Activated naive CD4-positive, alpha-beta T cell treated with anti-CD3 and anti-CD28 coated beads, Interleukin-2, amount 50 U/mL, for 24 hours (primary cell): Measurements from ENCODE around the gene PSMD6.

Experiments used
- H3K27ac Mint-ChIP-seq: one replicate; pipeline ENCODE4 v1.8.0; 2021; ENCODE audit warnings: mild to moderate bottlenecking, mixed read lengths
- H3K27me3 Mint-ChIP-seq: one replicate; pipeline ENCODE4 v1.8.0; 2021; ENCODE audit warnings: mixed read lengths
- H3K36me3 Mint-ChIP-seq: one replicate; pipeline ENCODE4 v1.8.0; 2021; ENCODE audit warnings: mixed read lengths
- H3K4me1 Mint-ChIP-seq: one replicate; pipeline ENCODE4 v1.8.0; 2021; ENCODE audit warnings: mixed read lengths
- H3K4me3 Mint-ChIP-seq: one replicate; pipeline ENCODE4 v1.8.0; 2021; ENCODE audit warnings: mild to moderate bottlenecking, mixed read lengths
- H3K9me3 Mint-ChIP-seq: one replicate; pipeline ENCODE4 v1.8.0; 2021; ENCODE audit warnings: mixed read lengths

The PSMD6 gene

DNA sequence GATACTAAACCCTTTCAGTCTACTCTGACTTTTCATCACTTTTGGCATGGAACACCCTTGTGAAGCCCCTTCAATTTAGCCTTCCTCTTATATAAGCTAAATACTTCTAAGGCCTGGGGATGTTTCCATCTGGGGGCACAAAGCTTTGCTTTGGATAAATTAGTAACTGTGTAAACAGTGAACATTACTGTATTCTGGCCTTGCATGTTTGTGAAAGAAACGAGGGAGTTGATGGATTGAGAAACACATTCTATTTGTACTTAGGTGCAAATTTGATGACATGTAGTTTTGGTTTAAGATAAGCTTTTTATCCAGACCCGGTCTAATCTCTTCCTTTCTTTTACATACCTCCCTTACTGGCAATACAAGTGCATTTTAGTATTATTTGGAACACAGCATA, 19.7 kb downstream of the PSMD6 start:
- Mint-ChIP-seq H3K4me1 (peaks cover 28% of the 10 kb centered on the region), H3K4me3 (no peak overlapping the region), H3K27me3 (no peaks in the 10 kb centered on the region)

GRCh38 chr3:64002233-64002632, 21.1 kb downstream of the PSMD6 start:
- H3K9me3 Mint-ChIP-seq = no peaks in the 10 kb centered on the region
- peak overlapping the region; percentile 70 for H3K27ac Mint-ChIP-seq
- peaks cover 10% of the 10 kb centered on the region for H3K36me3 Mint-ChIP-seq
- H3K4me1 Mint-ChIP-seq = peaks cover 34% of the 10 kb centered on the region
- no peaks in the 10 kb centered on the region for H3K27me3 Mint-ChIP-seq
- no peak overlapping the region for H3K4me3 Mint-ChIP-seq

More for the DNA sequence above, 19.7 kb downstream of the PSMD6 start:
- H3K36me3 Mint-ChIP-seq = peaks cover 10% of the 10 kb centered on the region
- H3K27ac Mint-ChIP-seq = no peak overlapping the region
- H3K9me3 Mint-ChIP-seq = no peaks in the 10 kb centered on the region

DNA sequence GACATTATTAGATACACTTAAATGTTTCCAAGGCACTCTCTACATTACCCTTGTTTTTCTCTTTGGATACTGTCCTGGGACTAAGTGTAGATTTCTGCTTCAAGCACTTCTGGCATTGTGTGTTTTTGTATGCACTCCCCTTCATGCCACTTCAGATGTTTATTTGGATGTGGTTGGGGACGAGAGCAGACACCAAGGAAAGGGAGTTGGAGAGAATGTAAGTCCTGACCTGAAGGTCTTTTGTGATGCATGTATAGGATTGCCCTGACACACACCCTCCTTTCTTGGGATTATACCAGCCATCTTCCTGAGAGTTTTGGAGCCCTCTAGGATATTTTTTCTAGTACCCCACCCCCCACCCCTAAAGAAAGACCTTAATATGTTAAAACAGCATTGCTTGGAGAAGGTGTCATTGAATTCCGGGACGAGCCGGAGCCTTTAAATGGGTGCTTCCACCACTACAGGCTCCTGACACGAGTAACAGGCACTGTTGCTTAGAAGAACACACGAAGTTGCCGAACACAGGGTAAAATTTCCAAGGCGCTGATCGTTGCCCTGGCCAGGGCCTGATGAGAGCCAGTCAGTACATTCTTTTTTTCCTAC, 22.7 kb downstream of the PSMD6 start:
- peaks cover 18% of the 10 kb centered on the region for H3K36me3 Mint-ChIP-seq
- no peaks in the 10 kb centered on the region for H3K9me3 Mint-ChIP-seq
- no peak overlapping the region for H3K4me3 Mint-ChIP-seq
- H3K27me3 Mint-ChIP-seq = no peaks in the 10 kb centered on the region
- H3K4me1 Mint-ChIP-seq = peaks cover 42% of the 10 kb centered on the region
- peak overlapping the region; percentile 52 for H3K27ac Mint-ChIP-seq

DNA sequence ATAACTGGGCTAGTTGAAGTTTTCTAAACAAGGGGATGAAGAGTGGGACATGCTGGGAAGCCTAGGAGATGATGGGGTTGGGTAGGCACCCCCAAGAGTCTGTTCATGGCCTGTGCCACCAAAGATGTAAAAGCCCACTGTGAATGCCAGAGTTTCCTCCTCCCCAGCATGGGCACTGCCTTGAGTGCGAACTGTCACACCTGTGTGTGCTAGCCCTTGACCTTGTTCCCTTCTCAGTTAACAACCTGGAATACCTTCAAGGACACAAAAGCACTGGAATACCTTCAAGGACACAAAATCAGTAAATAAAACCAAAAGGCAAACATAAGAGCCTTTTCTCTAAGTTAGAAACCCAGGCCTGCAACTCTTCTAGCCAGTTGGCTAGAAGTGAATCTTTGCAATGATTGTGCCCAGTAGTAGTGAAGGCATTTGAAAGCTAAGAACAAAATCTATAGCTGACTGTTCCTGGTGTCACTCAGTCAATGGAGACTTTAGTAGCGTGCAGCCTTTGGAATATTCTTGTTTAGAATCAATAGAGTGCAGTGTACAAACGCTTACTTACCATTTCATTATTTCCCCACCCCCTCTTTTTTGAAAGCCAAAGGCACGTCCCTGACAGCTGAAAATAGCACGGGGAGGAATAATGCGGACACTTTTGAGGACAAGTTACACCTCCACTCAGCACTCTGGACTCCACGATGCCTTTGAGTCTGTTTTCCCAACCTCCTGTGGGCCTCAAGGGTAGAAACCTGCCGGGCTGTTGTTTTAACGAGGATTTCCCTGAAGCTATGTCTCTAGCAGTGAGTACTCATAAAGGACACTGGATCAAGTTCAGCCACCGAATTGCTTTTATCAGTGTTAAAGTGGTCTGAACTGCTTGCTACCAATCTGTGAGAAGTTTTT, 24.2 kb downstream of the PSMD6 start:
- Mint-ChIP-seq H3K27me3 (no peaks in the 10 kb centered on the region), H3K4me3 (no peak overlapping the region), H3K4me1 (peaks cover 54% of the 10 kb centered on the region), H3K27ac (peak overlapping the region; percentile 55), H3K9me3 (no peaks in the 10 kb centered on the region), H3K36me3 (peaks cover 18% of the 10 kb centered on the region)

DNA sequence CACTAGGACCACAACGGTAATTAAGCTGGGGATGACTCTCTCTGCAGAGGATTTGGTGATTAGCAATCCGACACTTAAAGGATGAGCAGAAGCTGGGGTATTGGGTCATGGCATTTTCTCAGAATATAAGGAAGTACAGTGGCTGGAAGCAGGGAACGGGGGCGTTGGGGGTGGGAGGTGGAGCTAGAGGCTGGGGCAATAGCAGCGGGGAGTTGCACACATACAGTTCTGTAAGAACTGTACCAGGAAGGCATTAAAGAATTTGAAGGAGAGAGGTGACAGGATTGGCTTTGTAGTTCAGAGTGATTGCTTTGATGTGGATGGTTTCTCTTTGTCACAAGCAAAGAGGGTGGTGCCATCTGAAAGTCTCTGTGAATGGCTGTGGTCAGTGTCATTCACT, 28.2 kb downstream of the PSMD6 start:
- Mint-ChIP-seq H3K27me3 (no peaks in the 10 kb centered on the region), H3K9me3 (no peaks in the 10 kb centered on the region), H3K27ac (peak overlapping the region; percentile 36), H3K36me3 (peaks cover 17% of the 10 kb centered on the region), H3K4me3 (no peak overlapping the region), H3K4me1 (peaks cover 56% of the 10 kb centered on the region)

DNA sequence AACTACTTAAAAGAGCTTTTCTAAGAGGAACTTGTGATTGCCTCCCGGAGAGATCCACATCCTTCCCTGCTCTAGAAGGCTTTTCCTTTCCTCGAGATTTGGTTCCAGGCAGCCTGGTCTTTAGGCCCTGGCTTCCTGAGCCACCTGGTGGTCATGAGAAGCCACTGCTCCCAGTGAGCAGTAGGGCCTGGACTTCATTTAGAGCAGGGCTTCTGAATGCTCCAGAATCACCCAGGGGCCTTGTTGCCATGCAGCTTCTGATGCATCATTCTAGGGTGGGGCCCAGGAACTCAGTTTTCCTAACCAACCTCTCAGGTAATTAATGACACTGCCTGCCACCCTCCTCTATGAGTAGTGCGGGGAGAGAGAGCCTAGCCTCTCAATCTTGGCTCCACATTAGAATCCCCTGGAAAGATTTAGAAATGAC, 29.6 kb downstream of the PSMD6 start:
- Mint-ChIP-seq H3K27ac (peak overlapping the region; percentile 68), H3K36me3 (peaks cover 14% of the 10 kb centered on the region), H3K27me3 (no peaks in the 10 kb centered on the region), H3K4me1 (peaks cover 49% of the 10 kb centered on the region), H3K4me3 (no peak overlapping the region), H3K9me3 (no peaks in the 10 kb centered on the region)

- Mint-ChIP-seq H3K9me3 (no peaks in the 10 kb centered on the region), H3K27me3 (no peaks in the 10 kb centered on the region), H3K4me3 (no peak overlapping the region), H3K4me1 (peaks cover 42% of the 10 kb centered on the region), H3K27ac (peak overlapping the region; percentile 31), H3K36me3 (peaks cover 14% of the 10 kb centered on the region)
Observed at GRCh38 chr3:63992516-63993209, 30.6 kb downstream of the PSMD6 start.

GRCh38 chr3:63991666-63992065, 31.6 kb downstream of the PSMD6 start:
- Mint-ChIP-seq H3K4me1 (peaks cover 45% of the 10 kb centered on the region), H3K27ac (peak overlapping the region; percentile 31), H3K36me3 (peaks cover 14% of the 10 kb centered on the region), H3K27me3 (no peaks in the 10 kb centered on the region), H3K9me3 (no peaks in the 10 kb centered on the region), H3K4me3 (no peak overlapping the region)

GRCh38 chr3:63990733-63991132, 32.6 kb downstream of the PSMD6 start:
- Mint-ChIP-seq H3K27ac (peak overlapping the region; percentile 87), H3K27me3 (no peaks in the 10 kb centered on the region), H3K9me3 (no peaks in the 10 kb centered on the region), H3K36me3 (peaks cover 8% of the 10 kb centered on the region), H3K4me3 (no peak overlapping the region), H3K4me1 (peaks cover 45% of the 10 kb centered on the region)

DNA sequence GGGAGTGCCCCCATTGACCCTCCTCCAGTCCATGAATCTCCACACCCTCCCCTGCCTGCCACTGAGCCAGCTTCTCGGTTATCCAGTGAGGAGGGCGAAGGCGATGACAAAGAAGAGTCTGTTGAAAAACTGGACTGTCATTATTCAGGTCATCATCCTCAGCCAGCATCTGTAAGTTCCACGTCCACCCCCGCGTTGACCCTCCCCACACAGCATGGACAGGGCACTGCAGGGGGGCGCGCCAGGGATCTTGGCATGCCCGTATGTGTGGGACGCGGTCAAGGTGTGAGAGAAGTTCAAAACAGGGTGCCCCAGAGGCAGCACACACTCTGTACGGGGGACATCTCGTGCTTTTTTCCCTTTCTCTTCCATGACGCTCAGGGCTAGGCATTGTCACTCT, 33.1 kb downstream of the PSMD6 start:
- Mint-ChIP-seq H3K9me3 (no peaks in the 10 kb centered on the region), H3K36me3 (peaks cover 6% of the 10 kb centered on the region), H3K27me3 (no peaks in the 10 kb centered on the region), H3K4me1 (peaks cover 45% of the 10 kb centered on the region), H3K4me3 (no peak overlapping the region), H3K27ac (peak overlapping the region; percentile 87)

GRCh38 chr3:63988943-63989342, 34.4 kb downstream of the PSMD6 start:
- peaks cover 11% of the 10 kb centered on the region for H3K36me3 Mint-ChIP-seq
- H3K9me3 Mint-ChIP-seq = no peaks in the 10 kb centered on the region
- H3K4me1 Mint-ChIP-seq = peaks cover 45% of the 10 kb centered on the region
- no peaks in the 10 kb centered on the region for H3K27me3 Mint-ChIP-seq
- no peak overlapping the region for H3K4me3 Mint-ChIP-seq
- peak overlapping the region; percentile 75 for H3K27ac Mint-ChIP-seq

DNA sequence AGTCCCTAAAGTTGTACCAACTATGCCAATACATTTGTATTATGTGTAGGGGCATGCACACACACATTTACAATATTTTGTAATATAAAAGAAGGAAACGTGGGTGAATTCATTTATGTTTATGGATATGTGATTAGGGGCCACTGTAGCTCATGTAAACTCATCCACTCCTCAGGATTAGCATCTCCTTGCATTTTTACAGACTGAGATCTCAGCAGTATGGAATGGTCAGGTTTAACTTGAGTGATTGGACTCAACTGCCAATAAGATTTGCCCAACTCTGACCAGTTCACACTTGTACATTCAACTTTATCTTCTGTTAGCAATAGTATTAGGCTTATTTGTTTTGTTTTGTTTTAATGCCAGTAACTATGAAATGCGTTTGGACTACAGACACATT, 36.5 kb downstream of the PSMD6 start:
- H3K4me1 Mint-ChIP-seq = peaks cover 47% of the 10 kb centered on the region
- H3K4me3 Mint-ChIP-seq = no peak overlapping the region
- no peaks in the 10 kb centered on the region for H3K9me3 Mint-ChIP-seq
- H3K27me3 Mint-ChIP-seq = no peaks in the 10 kb centered on the region
- H3K36me3 Mint-ChIP-seq = peaks cover 14% of the 10 kb centered on the region
- peak overlapping the region; percentile 92 for H3K27ac Mint-ChIP-seq

GRCh38 chr3:63986146-63986545, 37.1 kb downstream of the PSMD6 start:
- Mint-ChIP-seq H3K27me3 (no peaks in the 10 kb centered on the region), H3K36me3 (peaks cover 14% of the 10 kb centered on the region), H3K4me1 (peaks cover 54% of the 10 kb centered on the region), H3K9me3 (no peaks in the 10 kb centered on the region), H3K27ac (peak overlapping the region; percentile 78), H3K4me3 (no peak overlapping the region)

DNA sequence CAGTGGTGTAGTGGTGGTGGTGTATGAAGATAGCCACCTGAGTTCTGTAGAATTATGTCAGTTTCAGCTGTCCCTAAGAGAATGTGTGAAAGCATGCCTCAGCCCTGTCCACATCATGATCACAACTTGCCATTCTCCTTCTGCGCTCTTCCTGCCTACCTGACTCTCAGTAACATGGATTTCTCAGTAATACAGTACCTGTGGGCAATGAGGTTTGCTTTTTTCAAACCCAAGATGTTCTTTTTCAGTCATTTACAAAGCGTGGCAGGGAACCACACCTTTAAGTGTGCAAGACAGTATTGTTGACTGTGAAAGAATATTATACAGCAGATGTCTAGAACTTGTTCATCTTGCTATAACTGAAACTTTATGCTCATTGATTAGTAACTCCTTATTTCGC, 38.9 kb downstream of the PSMD6 start:
- H3K4me1 Mint-ChIP-seq = peaks cover 66% of the 10 kb centered on the region
- H3K27ac Mint-ChIP-seq = peak overlapping the region; percentile 33
- H3K9me3 Mint-ChIP-seq = no peaks in the 10 kb centered on the region
- H3K36me3 Mint-ChIP-seq = peaks cover 18% of the 10 kb centered on the region
- no peak overlapping the region for H3K4me3 Mint-ChIP-seq
- H3K27me3 Mint-ChIP-seq = no peaks in the 10 kb centered on the region

DNA sequence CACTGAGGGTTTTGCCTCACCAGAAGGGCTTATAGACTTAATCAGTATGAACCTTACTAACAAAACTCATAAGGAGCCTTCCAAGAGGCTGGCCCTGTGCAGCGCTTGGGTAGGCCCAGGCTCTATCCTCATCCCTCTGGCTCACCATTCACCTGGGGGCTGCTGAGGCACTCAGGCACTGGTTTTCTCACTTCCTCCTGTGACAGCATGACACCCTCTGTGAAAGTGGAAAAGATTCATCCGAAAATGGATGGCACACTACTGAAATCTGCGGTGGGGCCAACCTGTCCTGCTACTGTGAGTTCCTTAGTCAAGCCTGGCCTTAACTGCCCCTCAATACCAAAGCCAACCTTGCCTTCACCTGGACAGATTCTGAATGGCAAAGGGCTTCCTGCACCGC, 41.3 kb downstream of the PSMD6 start:
- peaks cover 18% of the 10 kb centered on the region for H3K36me3 Mint-ChIP-seq
- H3K9me3 Mint-ChIP-seq = no peaks in the 10 kb centered on the region
- H3K27ac Mint-ChIP-seq = peak overlapping the region; percentile 97
- H3K4me3 Mint-ChIP-seq = no peak overlapping the region
- H3K27me3 Mint-ChIP-seq = no peaks in the 10 kb centered on the region
- peaks cover 85% of the 10 kb centered on the region for H3K4me1 Mint-ChIP-seq
